Measurements from ENCODE around the gene SMIM5. TPM values are rescaled to one million over a fixed set of nuclear protein-coding genes. Genes with fewer than 3 reads are reported as not detected.

SMIM5 gene, protein sequence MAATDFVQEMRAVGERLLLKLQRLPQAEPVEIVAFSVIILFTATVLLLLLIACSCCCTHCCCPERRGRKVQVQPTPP
- total RNA-seq (2011; cell fraction: chromatin; rRNA removed; ENCODE audit: low replicate concordance): 0.16 TPM in 1 of 2 replicates, not detected in the other
- total RNA-seq (2011; cell fraction: nucleolus; rRNA removed): 0.13 TPM in 1 of 2 replicates, not detected in the other
- total RNA-seq (2011; cell fraction: nucleoplasm; rRNA removed): not detected in 2 replicates
- total RNA-seq (2014; rRNA removed) (not detected in 2 replicates), total RNA-seq (2014; rRNA removed; fragmentation: Illumina TruSeq; extraction: Trizol) (not detected in 2 replicates), total RNA-seq (2015; rRNA removed; fragmentation: Illumina TruSeq; extraction: Trizol) (not detected in 2 replicates), total RNA-seq (2021) (not detected in 2 replicates), polyA plus RNA-seq (2011; rRNA removed) (not detected in 2 replicates), polyA plus RNA-seq (2014; fragmentation: Illumina TruSeq; extraction: Trizol) (not detected in 2 replicates), polyA plus RNA-seq (2014; fragmentation: Nextera tagmentation; extraction: Ambion mirVana) (not detected), polyA plus RNA-seq (2014; rRNA removed) (0.08 TPM in 1 of 2 replicates, not detected in the other), polyA minus RNA-seq (2011; rRNA and poly(A)+ RNA removed) (not detected in 2 replicates), Bru-seq, nascent RNA (percentile 10 among the genes with signal in this experiment), BruChase-seq, experiment 1, labeled RNA remaining after a 2-hour chase (percentile 10 among the genes with signal in this experiment), BruChase-seq, experiment 2, labeled RNA remaining after a 6-hour chase (percentile 15 among the genes with signal in this experiment)
- polyA plus RNA-seq (2011; cell fraction: cytosol; rRNA removed): 0.04 TPM in 1 of 2 replicates, not detected in the other
- polyA plus RNA-seq (2011; cell fraction: nucleus; rRNA removed): not detected in 2 replicates
- 0.14 and 0.17 TPM in 2 replicates for polyA plus RNA-seq (2012)
- polyA minus RNA-seq (2011; cell fraction: cytosol; rRNA and poly(A)+ RNA removed): not detected in 2 replicates
- not detected in 2 replicates for polyA minus RNA-seq (2011; cell fraction: nucleus; rRNA and poly(A)+ RNA removed)
- long read RNA-seq, experiment 1: 0 reads
- long read RNA-seq, experiment 2: 0 reads
- long read RNA-seq, experiment 3: 0 reads

DNA sequence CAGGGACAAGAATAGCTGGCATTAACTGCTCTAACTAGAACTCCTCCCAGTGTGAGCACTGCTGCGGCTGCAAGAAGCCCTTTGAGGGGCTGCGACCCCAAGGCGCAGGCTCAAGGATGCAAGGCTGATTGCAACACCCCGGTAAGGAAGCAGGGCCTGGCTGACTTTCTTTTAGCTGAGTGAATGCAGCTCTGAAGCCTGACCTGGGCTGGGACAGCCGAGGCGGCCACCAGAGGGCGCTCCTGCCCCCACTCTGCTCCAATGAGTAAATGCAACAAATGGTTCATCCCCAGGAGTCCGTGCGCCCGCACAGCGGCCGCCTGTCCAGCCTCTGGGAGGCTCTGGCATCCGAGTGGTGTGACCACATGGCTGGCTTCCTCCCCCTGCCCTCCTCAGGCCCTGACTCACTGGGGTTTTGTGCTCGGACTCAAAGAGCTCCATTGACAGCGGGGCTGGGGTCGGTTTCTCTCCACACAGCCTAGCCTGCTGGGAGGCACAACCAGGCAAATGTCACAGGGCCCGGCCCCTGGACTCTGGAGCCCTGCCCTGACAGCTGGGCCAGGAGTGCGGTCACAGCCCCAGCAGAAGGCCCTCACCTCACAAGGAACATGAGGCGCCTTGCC is at the start of gene SMIM5:
SMIM5 (plus strand) TSS at position 572 of the 623 bp plus-strand sequence. CDS start 6,768 bp downstream, outside the sequence.
- POLR2A ChIA-PET: interaction anchor here (0.5 to 2.2 kb wide), 18 partner anchors 8 to 388 kb away, joined by 3 to 15 read pairs (median 4); partner anchors contain the start of genes MIF4GD, RECQL5, SAP30BP and TMEM94
- peak within 1 kb of the TSS; percentile 51; the same call in 2 of the 3 replicates for H3K27ac ChIP-seq (ENCODE audit: extremely low read depth, low read depth, low read length)
- 0 out of 2 replicates have a peak, but pooled peaks cover 13% of the 10 kb centered on the region for H4K20me1 ChIP-seq (replicated peaks; ENCODE audit: control insufficient read depth, insufficient read depth, low read length)
- peaks cover 18 to 59% of the 10 kb centered on the region in 2 experiments for H3K4me1 ChIP-seq (replicated peaks in 1 of 2; ENCODE audit: control insufficient read depth in 2 of 2, insufficient read depth in 2 of 2, low read length in 2 of 2)
- 15% methylated on average over 19 of the region's 19 CpGs for WGBS (ENCODE audit: insufficient coverage, low coverage, missing lambda C conversion rate)
- H3K9me1 ChIP-seq (ENCODE audit: control insufficient read depth, insufficient read depth, low read length): no peaks in the 10 kb centered on the region
- BruUV-seq (replicated peaks): no TSS peak
- H3K4me3 ChIP-seq: no peak within 1 kb of the TSS
- ATAC-seq (peak; percentile 90), DNase-seq (ENCODE audit: extremely low read depth in 1 of 4, low spot score in 3 of 4) (peak; percentile 88 to 89 (median 88)), FAIRE-seq (peak; percentile 83)
- H3K79me2 ChIP-seq (ENCODE audit: control insufficient read depth, insufficient read depth, low read length): no peaks in the 10 kb centered on the region
- in situ Hi-C loops (cut with MboI) (no loop called here), intact Hi-C loops (cut with micrococcal nuclease) (loop anchor here (1.0 kb wide), 1 partner anchor 115 kb away; no protein-coding TSS in a partner anchor)
- peak within 1 kb of the TSS; percentile 42 for H3K4me2 ChIP-seq (ENCODE audit: insufficient read depth, low read length)
- H2AFZ ChIP-seq (ENCODE audit: low read depth, low read length): peak within 1 kb of the TSS; percentile 47; the same call in 1 of the 2 replicates
- peaks cover 4% of the 10 kb centered on the region; the same call in 2 of the 3 replicates for H3K36me3 ChIP-seq (ENCODE audit: control insufficient read depth, insufficient read depth, low read length)
- H3K27me3 ChIP-seq (ENCODE audit: control insufficient read depth in 2 of 2, insufficient read depth in 2 of 2, low read length in 2 of 2): no peaks in the 10 kb centered on the region
- peak within 1 kb of the TSS in 1 of 2 experiments; percentile 86; a peak in 2 of 4 replicates for H3K9ac ChIP-seq (ENCODE audit: insufficient read depth in 1 of 2, low read depth in 2 of 2, low read length in 2 of 2)
- CTCF ChIA-PET (ENCODE audit: low intra/inter-chr PET ratio): interaction anchor here (1.3 to 2.7 kb wide), 5 partner anchors 20 to 126 kb away, joined by 4 to 26 read pairs (median 10); no protein-coding TSS in a partner anchor
- H3K9me3 ChIP-seq (replicated peaks; ENCODE audit: control insufficient read depth, insufficient read depth, low read depth, low read length): no peaks in the 10 kb centered on the region
- no peak for TF ChIP-seq CBFB (CRISPR knock-in tag; IDR thresholded peaks at IDR 0.05)
- TF ChIP-seq NFE2L1 (tag; IDR thresholded peaks at IDR 0.05; ENCODE audit: borderline replicate concordance, low read depth): no peak
- TF ChIP-seq ATF7 (IDR thresholded peaks at IDR 0.05): no peak
- TF ChIP-seq ZNF696 (CRISPR knock-in tag; conservative IDR thresholded peaks at IDR 0.05): no peak
- TF ChIP-seq, protein P1, sequence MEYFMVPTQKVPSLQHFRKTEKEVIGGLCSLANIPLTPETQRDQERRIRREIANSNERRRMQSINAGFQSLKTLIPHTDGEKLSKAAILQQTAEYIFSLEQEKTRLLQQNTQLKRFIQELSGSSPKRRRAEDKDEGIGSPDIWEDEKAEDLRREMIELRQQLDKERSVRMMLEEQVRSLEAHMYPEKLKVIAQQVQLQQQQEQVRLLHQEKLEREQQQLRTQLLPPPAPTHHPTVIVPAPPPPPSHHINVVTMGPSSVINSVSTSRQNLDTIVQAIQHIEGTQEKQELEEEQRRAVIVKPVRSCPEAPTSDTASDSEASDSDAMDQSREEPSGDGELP (CRISPR knock-in tag; IDR thresholded peaks at IDR 0.05; ENCODE audit: borderline replicate concordance): peak; percentile 38; the same call in 1 of the 2 replicates
- peak; percentile 65 for TF ChIP-seq CEBPB (tag; IDR thresholded peaks at IDR 0.05)
- no peak for TF ChIP-seq DPF2 (IDR thresholded peaks at IDR 0.05)
- 0 out of 2 replicates have a peak, but pooled peaks have one; percentile 29 for TF ChIP-seq CC2D1A (IDR thresholded peaks at IDR 0.05)
- TF ChIP-seq TCF7 (IDR thresholded peaks at IDR 0.05; ENCODE audit: borderline replicate concordance): no peak
- no peak for TF ChIP-seq PTRF (tag; IDR thresholded peaks at IDR 0.05)
- no peak for TF ChIP-seq ELF2 (CRISPR knock-in tag; IDR thresholded peaks at IDR 0.05)
- no peak for TF ChIP-seq ZNF134 (CRISPR knock-in tag; conservative IDR thresholded peaks at IDR 0.05)
- TF ChIP-seq, protein P2, sequence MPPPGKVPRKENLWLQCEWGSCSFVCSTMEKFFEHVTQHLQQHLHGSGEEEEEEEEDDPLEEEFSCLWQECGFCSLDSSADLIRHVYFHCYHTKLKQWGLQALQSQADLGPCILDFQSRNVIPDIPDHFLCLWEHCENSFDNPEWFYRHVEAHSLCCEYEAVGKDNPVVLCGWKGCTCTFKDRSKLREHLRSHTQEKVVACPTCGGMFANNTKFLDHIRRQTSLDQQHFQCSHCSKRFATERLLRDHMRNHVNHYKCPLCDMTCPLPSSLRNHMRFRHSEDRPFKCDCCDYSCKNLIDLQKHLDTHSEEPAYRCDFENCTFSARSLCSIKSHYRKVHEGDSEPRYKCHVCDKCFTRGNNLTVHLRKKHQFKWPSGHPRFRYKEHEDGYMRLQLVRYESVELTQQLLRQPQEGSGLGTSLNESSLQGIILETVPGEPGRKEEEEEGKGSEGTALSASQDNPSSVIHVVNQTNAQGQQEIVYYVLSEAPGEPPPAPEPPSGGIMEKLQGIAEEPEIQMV (tag; conservative IDR thresholded peaks at IDR 0.05; ENCODE audit: low read depth): no peak
- TF ChIP-seq, protein P3, sequence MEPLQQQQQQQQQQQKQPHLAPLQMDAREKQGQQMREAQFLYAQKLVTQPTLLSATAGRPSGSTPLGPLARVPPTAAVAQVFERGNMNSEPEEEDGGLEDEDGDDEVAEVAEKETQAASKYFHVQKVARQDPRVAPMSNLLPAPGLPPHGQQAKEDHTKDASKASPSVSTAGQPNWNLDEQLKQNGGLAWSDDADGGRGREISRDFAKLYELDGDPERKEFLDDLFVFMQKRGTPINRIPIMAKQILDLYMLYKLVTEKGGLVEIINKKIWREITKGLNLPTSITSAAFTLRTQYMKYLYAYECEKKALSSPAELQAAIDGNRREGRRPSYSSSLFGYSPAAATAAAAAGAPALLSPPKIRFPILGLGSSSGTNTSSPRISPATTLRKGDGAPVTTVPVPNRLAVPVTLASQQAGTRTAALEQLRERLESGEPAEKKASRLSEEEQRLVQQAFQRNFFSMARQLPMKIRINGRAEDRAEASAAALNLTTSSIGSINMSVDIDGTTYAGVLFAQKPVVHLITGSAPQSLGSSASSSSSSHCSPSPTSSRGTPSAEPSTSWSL (CRISPR knock-in tag; IDR thresholded peaks at IDR 0.05; ENCODE audit: borderline replicate concordance): no peak
